Measurements from ENCODE around the gene HOXA13. TPM values are rescaled to one million over a fixed set of nuclear protein-coding genes. Genes with fewer than 3 reads are reported as not detected.

The HOXA13 gene
- total RNA-seq, result 13.0 and 14.2 TPM in 2 replicates
- polyA plus RNA-seq, result 6.1 and 6.2 TPM in 2 replicates

GRCh38 chr7:27199849-27200760 is at the start of gene HOXA13:
Gene HOXA13 (minus strand): TSS chr7:27200091. CDS start chr7:27200077, 14 bp downstream.
- Histone ChIP-seq H3K27ac (peak within 1 kb of the TSS; percentile 82), H2AFZ (no peak within 1 kb of the TSS), H3K4me3 (peak within 1 kb of the TSS; percentile 59), H3K9me2 (replicated peaks; ENCODE audit: insufficient read depth) (no peaks in the 10 kb centered on the region), H3K9me3 (ENCODE audit: low read depth) (no peaks in the 10 kb centered on the region), H3K27me3 (peaks cover 80% of the 10 kb centered on the region), H3K36me3 (replicated peaks; ENCODE audit: insufficient read depth, low read depth) (no peaks in the 10 kb centered on the region), H3K4me2 (peak within 1 kb of the TSS; percentile 96), H3K79me2 (peaks cover 80% of the 10 kb centered on the region), H4K20me1 (ENCODE audit: insufficient read depth, poor library complexity, severe bottlenecking) (peaks cover 27% of the 10 kb centered on the region), H3K4me1 (ENCODE audit: insufficient read depth) (peaks cover under 1% of the 10 kb centered on the region)
- peak; percentile 89 for DNase-seq (ENCODE audit: low spot score)
- TF ChIP-seq EZH2phosphoT487 (IDR thresholded peaks at IDR 0.05; ENCODE audit: low read depth, severe bottlenecking, unreplicated experiment), result no peak
- TF ChIP-seq EZH2 (IDR thresholded peaks at IDR 0.05; ENCODE audit: borderline replicate concordance), result peak; percentile 75
- TF ChIP-seq, protein P1, sequence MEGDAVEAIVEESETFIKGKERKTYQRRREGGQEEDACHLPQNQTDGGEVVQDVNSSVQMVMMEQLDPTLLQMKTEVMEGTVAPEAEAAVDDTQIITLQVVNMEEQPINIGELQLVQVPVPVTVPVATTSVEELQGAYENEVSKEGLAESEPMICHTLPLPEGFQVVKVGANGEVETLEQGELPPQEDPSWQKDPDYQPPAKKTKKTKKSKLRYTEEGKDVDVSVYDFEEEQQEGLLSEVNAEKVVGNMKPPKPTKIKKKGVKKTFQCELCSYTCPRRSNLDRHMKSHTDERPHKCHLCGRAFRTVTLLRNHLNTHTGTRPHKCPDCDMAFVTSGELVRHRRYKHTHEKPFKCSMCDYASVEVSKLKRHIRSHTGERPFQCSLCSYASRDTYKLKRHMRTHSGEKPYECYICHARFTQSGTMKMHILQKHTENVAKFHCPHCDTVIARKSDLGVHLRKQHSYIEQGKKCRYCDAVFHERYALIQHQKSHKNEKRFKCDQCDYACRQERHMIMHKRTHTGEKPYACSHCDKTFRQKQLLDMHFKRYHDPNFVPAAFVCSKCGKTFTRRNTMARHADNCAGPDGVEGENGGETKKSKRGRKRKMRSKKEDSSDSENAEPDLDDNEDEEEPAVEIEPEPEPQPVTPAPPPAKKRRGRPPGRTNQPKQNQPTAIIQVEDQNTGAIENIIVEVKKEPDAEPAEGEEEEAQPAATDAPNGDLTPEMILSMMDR (IDR thresholded peaks at IDR 0.05; ENCODE audit: poor library complexity), result no peak
- 1% methylated on average over 66 of the region's 99 CpGs for WGBS (ENCODE audit: low lambda C conversion rate, missing lambda C conversion rate)

DNA sequence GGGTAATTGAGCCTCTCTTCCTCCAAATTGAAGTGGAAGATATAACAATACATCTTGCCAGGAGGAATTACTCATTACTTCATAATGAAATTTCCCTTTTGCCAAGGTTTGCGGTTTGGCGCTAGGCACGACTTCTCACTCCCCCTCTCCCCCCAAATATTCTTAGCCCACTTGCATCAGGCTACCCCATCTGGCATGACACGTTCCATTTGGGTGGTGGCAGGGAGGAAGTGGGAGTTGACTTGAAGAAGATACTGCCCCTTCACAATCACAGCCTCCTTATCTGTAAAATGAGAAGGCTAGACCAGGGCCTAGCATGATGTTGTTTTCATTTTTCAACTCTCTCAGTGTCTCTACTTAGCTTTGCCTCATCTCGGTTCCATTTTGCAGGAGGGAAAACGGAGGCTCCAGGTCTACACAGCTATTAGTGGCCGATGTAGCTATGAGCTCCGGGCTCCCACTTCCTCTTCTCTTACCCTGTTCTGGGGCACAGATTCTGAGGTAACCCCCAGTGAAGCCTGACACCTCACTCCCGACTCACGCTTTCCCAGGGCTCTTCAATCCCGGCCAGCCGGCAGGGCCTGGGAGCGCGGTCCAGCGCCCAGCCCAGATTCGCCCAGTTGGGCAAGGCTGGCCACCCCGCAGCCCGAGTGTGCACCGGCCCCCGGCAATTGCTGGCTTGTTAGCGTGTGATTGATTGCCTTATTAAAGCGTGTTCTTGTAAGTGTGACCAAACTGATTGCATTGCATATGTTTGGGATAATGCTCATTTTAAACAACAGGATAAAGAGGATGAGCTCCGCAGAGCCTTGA is 49.2 kb upstream of the HOXA13 start:
- no peaks in the 10 kb centered on the region for H3K9me3 ChIP-seq (ENCODE audit: low read depth)
- no peaks in the 10 kb centered on the region for H3K79me2 ChIP-seq
- H3K27me3 ChIP-seq, result peaks cover 100% of the 10 kb centered on the region
- H3K4me1 ChIP-seq (ENCODE audit: insufficient read depth), result peaks cover 7% of the 10 kb centered on the region
- peak; percentile 2 for TF ChIP-seq EZH2 (IDR thresholded peaks at IDR 0.05; ENCODE audit: borderline replicate concordance)
- TF ChIP-seq EZH2phosphoT487 (IDR thresholded peaks at IDR 0.05; ENCODE audit: low read depth, severe bottlenecking, unreplicated experiment), result no peak
- H3K36me3 ChIP-seq (replicated peaks; ENCODE audit: insufficient read depth, low read depth), result no peaks in the 10 kb centered on the region
- no peak for DNase-seq (ENCODE audit: low spot score)
- no peaks in the 10 kb centered on the region for H4K20me1 ChIP-seq (ENCODE audit: insufficient read depth, poor library complexity, severe bottlenecking)
- H3K4me2 ChIP-seq, result no peak overlapping the region
- H3K4me3 ChIP-seq, result no peak overlapping the region
- no peaks in the 10 kb centered on the region for H3K9me2 ChIP-seq (replicated peaks; ENCODE audit: insufficient read depth)
- no peak overlapping the region for H2AFZ ChIP-seq
- no peak overlapping the region for H3K27ac ChIP-seq
- WGBS (ENCODE audit: low lambda C conversion rate, missing lambda C conversion rate), result 51% methylated on average over 23 of the region's 23 CpGs

- Histone ChIP-seq H3K36me3 (replicated peaks; ENCODE audit: insufficient read depth, low read depth) (no peaks in the 10 kb centered on the region), H3K79me2 (no peaks in the 10 kb centered on the region), H3K4me3 (no peak overlapping the region), H3K4me1 (ENCODE audit: insufficient read depth) (peaks cover 7% of the 10 kb centered on the region), H3K4me2 (no peak overlapping the region), H2AFZ (no peak overlapping the region), H3K9me2 (replicated peaks; ENCODE audit: insufficient read depth) (no peaks in the 10 kb centered on the region), H3K27me3 (peaks cover 100% of the 10 kb centered on the region), H3K9me3 (ENCODE audit: low read depth) (no peaks in the 10 kb centered on the region), H3K27ac (no peak overlapping the region), H4K20me1 (ENCODE audit: insufficient read depth, poor library complexity, severe bottlenecking) (no peaks in the 10 kb centered on the region)
- TF ChIP-seq, protein P1 (IDR thresholded peaks at IDR 0.05; ENCODE audit: poor library complexity), result no peak
- TF ChIP-seq EZH2phosphoT487 (IDR thresholded peaks at IDR 0.05; ENCODE audit: low read depth, severe bottlenecking, unreplicated experiment) (no peak), EZH2 (IDR thresholded peaks at IDR 0.05; ENCODE audit: borderline replicate concordance) (no peak)
- 88% methylated on average over 3 of the region's 3 CpGs for WGBS (ENCODE audit: low lambda C conversion rate, missing lambda C conversion rate)
- no peak for DNase-seq (ENCODE audit: low spot score)
Measured at GRCh38 chr7:27248427-27248806, 48.5 kb upstream of the HOXA13 start.

All from hepatocyte (in vitro differentiated cells).